ENCODE results near the gene CLCNKA.
"Not testable (repeated sequence)": the region's sequence is repeated elsewhere in the genome, so short reads cannot be mapped to it uniquely, and the experiment has no call there.

Gene CLCNKA

GRCh38 chr1:15998929-15999328 lies 22.9 kb upstream of the CLCNKA start:
- no peak for DNase-seq

GRCh38 chr1:16001274-16001673 lies 20.6 kb upstream of the CLCNKA start:
- DNase-seq, result not testable (repeated sequence)

- DNase-seq, result no peak
Observed at GRCh38 chr1:16005597-16005996, 16.2 kb upstream of the CLCNKA start.

GRCh38 chr1:16006010-16006409 lies 15.8 kb upstream of the CLCNKA start:
- DNase-seq, result no peak

- peak; percentile 53 for DNase-seq
Observed at GRCh38 chr1:16006552-16007485, 15.0 kb upstream of the CLCNKA start.

GRCh38 chr1:16007671-16008341 lies 14.0 kb upstream of the CLCNKA start:
- DNase-seq, result no peak

GRCh38 chr1:16009030-16009460 lies 12.8 kb upstream of the CLCNKA start:
- DNase-seq, result peak; percentile 75

- DNase-seq, result no peak
Observed at GRCh38 chr1:16009678-16010077, 12.2 kb upstream of the CLCNKA start.

- no peak for DNase-seq
Observed at GRCh38 chr1:16010837-16011236, 11.0 kb upstream of the CLCNKA start.

GRCh38 chr1:16011936-16012589 lies 9.8 kb upstream of the CLCNKA start:
- DNase-seq, result no peak

- DNase-seq, result peak; percentile 54
Observed at GRCh38 chr1:16012590-16013219, 9.1 kb upstream of the CLCNKA start.

GRCh38 chr1:16013220-16013907 lies 8.5 kb upstream of the CLCNKA start:
- DNase-seq, result peak; percentile 56

GRCh38 chr1:16013908-16014258 lies 8.0 kb upstream of the CLCNKA start:
- no peak for DNase-seq

GRCh38 chr1:16014509-16015482 lies 7.0 kb upstream of the CLCNKA start:
- peak; percentile 41 for DNase-seq

GRCh38 chr1:16015491-16015890 lies 6.3 kb upstream of the CLCNKA start:
- DNase-seq, result no peak

GRCh38 chr1:16015960-16016901 lies 5.6 kb upstream of the CLCNKA start:
- no peak for DNase-seq

- DNase-seq, result no peak
Observed at GRCh38 chr1:16017076-16017460, 4.8 kb upstream of the CLCNKA start.

GRCh38 chr1:16017461-16018303 lies 4.2 kb upstream of the CLCNKA start, which contains the start of gene HSPB7:
TSS of gene HSPB7 (minus strand) at chr1:16018043. CDS start at chr1:16017963, 80 bp downstream.
- no peak for DNase-seq

GRCh38 chr1:16018308-16018707 lies 3.5 kb upstream of the CLCNKA start:
- DNase-seq, result no peak
